Gastrocnemius medialis (tissue), 4 donors: Measurements from ENCODE around the gene ADH5.

Source experiments
- CTCF ChIP-seq, 5 experiments: fragments of 450-650 bp in 3 of 5; fragments of 200-600 bp in 2 of 5; sonication (generic) in 2 of 5; IDR thresholded peaks in 4 of 5; conservative IDR thresholded peaks in 1 of 5; 1 replicate in 4 of 5; 2 replicates in 1 of 5; pipeline ENCODE4 v1.5.1; 2016 to 2019; ENCODE audit warnings: antibody characterized with exemption in 5 of 5, mild to moderate bottlenecking in 3 of 5, moderate library complexity in 3 of 5
- POLR2A ChIP-seq, 2 donors: fragments of 450-650 bp; IDR thresholded peaks; one replicate each; pipeline ENCODE4 v1.6.1; 2017; ENCODE audit warnings: antibody characterized with exemption in 2 of 2, mild to moderate bottlenecking in 2 of 2, moderate library complexity in 2 of 2

DNA sequence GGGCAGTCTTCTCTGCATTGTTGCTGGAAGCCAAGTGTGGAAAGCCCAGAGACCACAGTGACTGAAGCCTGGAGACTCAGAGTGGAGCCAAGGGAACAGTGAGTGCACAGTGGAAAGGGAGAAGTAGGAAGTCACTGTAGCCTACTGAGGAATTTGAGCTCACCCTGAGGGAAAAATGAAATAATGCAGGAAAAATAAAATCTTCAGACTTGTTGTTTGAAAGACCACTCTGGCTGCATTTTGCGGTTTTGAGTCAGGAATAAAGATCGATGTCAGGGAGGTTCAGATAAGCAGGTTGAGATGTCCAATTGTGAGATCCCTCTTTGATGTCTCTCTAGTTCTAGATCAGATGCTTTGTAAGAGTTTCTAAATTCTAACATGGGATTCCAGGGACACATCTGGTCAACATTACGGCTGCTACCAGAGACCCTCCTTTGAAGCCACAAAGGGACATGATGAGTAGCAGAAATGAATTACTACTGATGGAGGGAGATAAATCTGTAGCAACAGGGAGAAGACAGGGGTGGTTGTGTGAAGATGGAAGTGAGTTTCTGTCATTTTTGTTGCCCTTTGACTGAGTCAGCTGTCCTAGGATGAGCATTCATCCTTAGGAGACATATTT lies 47.1 kb upstream of the ADH5 start:
- TF ChIP-seq CTCF (IDR thresholded peaks at IDR 0.05 in 4 of 5, conservative IDR thresholded peaks at IDR 0.05 in 1 of 5): no peak
- no peak for TF ChIP-seq POLR2A (IDR thresholded peaks at IDR 0.05)
